ENCODE data around the gene FAM210A.

GRCh38 chr18:13620206-13620672 lies 106.1 kb downstream of the FAM210A start:
- no peak for TF ChIP-seq CTCF (conservative IDR thresholded peaks at IDR 0.05; ENCODE audit: low read depth in 2 of 2)
- TF ChIP-seq EZH2 (IDR thresholded peaks at IDR 0.05; ENCODE audit: low read depth, unreplicated experiment): no peak

All from GM23338 (cell line).